HEK293T (cell line): Measurements from ENCODE around the gene SMTN.
"Not testable (repeated sequence)": the region's sequence is repeated elsewhere in the genome, so short reads cannot be mapped to it uniquely, and the experiment has no call there.

Source experiments
- CTCF ChIA-PET: fragments of 350-600 bp; formaldehyde crosslinking; extraction: SDS; loops from one replicate; lab custom pipeline; 2021; ENCODE audit warnings: antibody characterized with exemption, inconsistent platforms; lab: Yijun Ruan, JAX
- POLR2A ChIA-PET: fragments of 350-600 bp; formaldehyde crosslinking; extraction: SDS; loops from one replicate; lab custom pipeline; 2020; ENCODE audit warnings: antibody characterized with exemption, inconsistent platforms; lab: Yijun Ruan, JAX
- DNase-seq: peaks from one replicate; pipeline ENCODE4 v3.0.0; 2012; ENCODE audit warnings: mixed read lengths; ENCODE audit errors: extremely low spot score
- ARNT ChIP-seq: fragments of 450-650 bp; IDR thresholded peaks from 2 replicates; pipeline ENCODE4 v1.6.1; 2017; ENCODE audit warnings: mild to moderate bottlenecking
- BHLHE40 ChIP-seq: fragments of 450-650 bp; IDR thresholded peaks from 2 replicates; pipeline ENCODE4 v1.6.1; 2016; ENCODE audit warnings: mild to moderate bottlenecking, moderate library complexity, borderline replicate concordance
- CTBP1 ChIP-seq: fragments of 450-650 bp; IDR thresholded peaks from 2 replicates; pipeline ENCODE4 v1.6.1; 2016; ENCODE audit warnings: borderline replicate concordance
- ELF4 ChIP-seq: fragments of 450-650 bp; IDR thresholded peaks from 2 replicates; pipeline ENCODE4 v1.6.1; 2017; ENCODE audit warnings: antibody characterized with exemption
- FOXA1 ChIP-seq: fragments of 450-650 bp; IDR thresholded peaks from 2 replicates; pipeline ENCODE4 v1.6.1; 2016; ENCODE audit warnings: mild to moderate bottlenecking
- FOXK2 ChIP-seq: fragments of 450-650 bp; IDR thresholded peaks from 2 replicates; pipeline ENCODE4 v1.6.1; 2016; ENCODE audit warnings: mild to moderate bottlenecking
- FOXM1 ChIP-seq: fragments of 450-650 bp; IDR thresholded peaks from 2 replicates; pipeline ENCODE4 v1.6.1; 2017; ENCODE audit warnings: mild to moderate bottlenecking, borderline replicate concordance
- HDGF ChIP-seq: fragments of 450-650 bp; IDR thresholded peaks from 2 replicates; pipeline ENCODE4 v1.6.1; 2017; ENCODE audit warnings: antibody characterized with exemption, borderline replicate concordance
- L3MBTL2 ChIP-seq: fragments of 450-650 bp; conservative IDR thresholded peaks from 2 replicates; pipeline ENCODE4 v1.6.1; 2016; ENCODE audit warnings: mild to moderate bottlenecking
- LEF1 ChIP-seq: fragments of 450-650 bp; IDR thresholded peaks from 2 replicates; pipeline ENCODE4 v1.6.1; 2017; ENCODE audit warnings: mild to moderate bottlenecking, borderline replicate concordance
- NFRKB ChIP-seq: fragments of 450-650 bp; IDR thresholded peaks from 2 replicates; pipeline ENCODE4 v1.6.1; 2016; ENCODE audit warnings: mild to moderate bottlenecking, moderate library complexity
- PKNOX1 ChIP-seq: fragments of 450-650 bp; IDR thresholded peaks from 2 replicates; pipeline ENCODE4 v1.6.1; 2016
- SP1 ChIP-seq: fragments of 450-650 bp; IDR thresholded peaks from 2 replicates; pipeline ENCODE4 v1.6.1; 2017
- SUZ12 ChIP-seq: fragments of 450-650 bp; IDR thresholded peaks from 2 replicates; pipeline ENCODE4 v1.6.1; 2016; ENCODE audit warnings: mild to moderate bottlenecking
- TARDBP ChIP-seq: fragments of 450-650 bp; IDR thresholded peaks from 2 replicates; pipeline ENCODE4 v1.6.1; 2016
- ZNF384 ChIP-seq: fragments of 450-650 bp; IDR thresholded peaks from 2 replicates; pipeline ENCODE4 v1.6.1; 2016

SMTN gene

GRCh38 chr22:31095637-31096249 is 14.6 kb downstream of the SMTN start:
- DNase-seq, result no peak
- ChIA-PET POLR2A (interaction anchor here (1.2 to 1.6 kb wide), 4 partner anchors 12 to 127 kb away, joined by 3 to 7 read pairs (median 6); partner anchors contain the start of genes MORC2, SELENOM, SMTN and TUG1), CTCF (interaction anchor here (0.7 to 1.1 kb wide), 2 partner anchors 11 to 370 kb away, joined by 3 to 7 read pairs; partner anchors contain the start of gene SELENOM)
- TF ChIP-seq LEF1, result no peak
- no peak for TF ChIP-seq FOXK2
- TF ChIP-seq L3MBTL2, result no peak
- TF ChIP-seq FOXA1, result no peak

GRCh38 chr22:31096657-31097279 is 15.7 kb downstream of the SMTN start:
- TF ChIP-seq NFRKB (no peak), ARNT (no peak), FOXA1 (no peak), HDGF (no peak), TARDBP (no peak), SP1 (no peak), FOXK2 (no peak), FOXM1 (no peak), BHLHE40 (no peak), ZNF384 (no peak), SUZ12 (no peak), PKNOX1 (no peak), LEF1 (no peak)
- ChIA-PET POLR2A (interaction anchor here (1.4 to 1.6 kb wide), 2 partner anchors 14 to 16 kb away, joined by 3 to 6 read pairs; partner anchors contain the start of gene SMTN), CTCF (interaction anchor here (0.7 to 0.8 kb wide), 2 partner anchors 12 to 369 kb away, joined by 3 read pairs; no protein-coding TSS in a partner anchor)
- no peak for DNase-seq

GRCh38 chr22:31097539-31097938 is 16.4 kb downstream of the SMTN start:
- CTCF ChIA-PET, result interaction anchor here (0.8 kb wide), 1 partner anchor 11 kb away, joined by 3 read pairs; no protein-coding TSS in a partner anchor
- POLR2A ChIA-PET, DNase-seq: not testable (repeated sequence)

GRCh38 chr22:31097941-31098631 is 17.0 kb downstream of the SMTN start:
- CTCF ChIA-PET, result interaction anchor here (1.2 kb wide), 1 partner anchor 10 kb away, joined by 7 read pairs; the partner anchor contains the start of gene SELENOM

GRCh38 chr22:31098632-31099110 is 17.6 kb downstream of the SMTN start:
- ChIA-PET POLR2A (interaction anchor here (1.1 kb wide), 2 partner anchors 9 to 18 kb away, joined by 3 read pairs; partner anchors contain the start of genes SELENOM and SMTN), CTCF (interaction anchor here (1.2 kb wide), 1 partner anchor 9 kb away, joined by 7 read pairs; the partner anchor contains the start of gene SELENOM)
- no peak for DNase-seq
- TF ChIP-seq ELF4 (no peak), ARNT (no peak)

More at GRCh38 chr22:31097941-31098631, 17.0 kb downstream of the SMTN start:
- TF ChIP-seq LEF1, result no peak
- no peak for TF ChIP-seq HDGF
- DNase-seq, result no peak
- POLR2A ChIA-PET, result interaction anchor here (1.1 kb wide), 2 partner anchors 9 to 17 kb away, joined by 3 read pairs; partner anchors contain the start of genes SELENOM and SMTN

GRCh38 chr22:31099386-31099785 is 18.3 kb downstream of the SMTN start:
- POLR2A ChIA-PET, result interaction anchor here (1.1 kb wide), 2 partner anchors 8 to 19 kb away, joined by 3 read pairs; partner anchors contain the start of genes SELENOM and SMTN
- CTCF ChIA-PET, result interaction anchor here (1.2 kb wide), 1 partner anchor 8 kb away, joined by 7 read pairs; the partner anchor contains the start of gene SELENOM
- TF ChIP-seq SUZ12 (no peak), HDGF (no peak), L3MBTL2 (no peak), FOXA1 (no peak), BHLHE40 (no peak), SP1 (no peak), NFRKB (no peak), PKNOX1 (no peak), FOXK2 (no peak), LEF1 (no peak), ZNF384 (no peak), FOXM1 (no peak), ELF4 (no peak), TARDBP (no peak), CTBP1 (no peak)
- DNase-seq, result no peak
